Spinal cord (tissue), 10 donors: ENCODE results near the gene MAN1C1. TPM values are rescaled to one million over a fixed set of nuclear protein-coding genes. Genes with fewer than 3 reads are reported as not detected.
"Not testable (repeated sequence)": the region's sequence is repeated elsewhere in the genome, so short reads cannot be mapped to it uniquely, and the experiment has no call there.

ENCODE experiments used
- DNase-seq, 6 donors: peaks; one replicate each; pipeline versions ENCODE4 v3.0.0 to v3.0.0-alpha.2; 2013 to 2015; ENCODE audit warnings: low spot score in 6 of 6, low read depth in 4 of 6
- H3K27ac ChIP-seq: one replicate; pipeline ENCODE4 v1.5.1; 2013; ENCODE audit warnings: low read depth, low read length, control low read depth
- H3K27me3 ChIP-seq: one replicate; pipeline ENCODE4 v1.6.1; 2013; ENCODE audit warnings: low read length; ENCODE audit not compliant: control insufficient read depth, insufficient read depth
- H3K36me3 ChIP-seq: one replicate; pipeline ENCODE4 v1.6.1; 2013; ENCODE audit warnings: low read length; ENCODE audit not compliant: control insufficient read depth, insufficient read depth
- H3K4me1 ChIP-seq: one replicate; pipeline ENCODE4 v1.6.1; 2013; ENCODE audit warnings: low read length; ENCODE audit not compliant: control insufficient read depth, insufficient read depth
- H3K4me3 ChIP-seq: one replicate; pipeline ENCODE4 v1.5.1; 2013; ENCODE audit warnings: low read depth, low read length, control low read depth
- H3K9me3 ChIP-seq: one replicate; pipeline ENCODE4 v1.6.1; 2013; ENCODE audit warnings: low read length; ENCODE audit not compliant: control insufficient read depth, insufficient read depth
- WGBS: methylation state at CpG from one replicate; pipeline ENCODE4 v1.1.5; 2013; ENCODE audit warnings: missing lambda C conversion rate; ENCODE audit not compliant: insufficient coverage; 5-methylcytosine and 5-hydroxymethylcytosine counted together
- polyA plus RNA-seq, 2 donors: library from polyadenylated mRNA; unstranded; fragments of 120-200 nt; gene quantifications; one replicate each; pipeline ENCODE4 v1.2.1, GENCODE V29; 2013; ENCODE audit not compliant: insufficient read length in 2 of 2
- total RNA-seq, 2 donors: library from RNA; depleted of rRNA in 1 of 2; stranded (reverse); fragments of 120-200 nt in 1 of 2; fragments of >200 nt in 1 of 2; gene quantifications; one replicate each; pipeline versions ENCODE4 v1.2.3 to v1.2.4, GENCODE V29; 2013 to 2014
- donor health status: healthy.

The MAN1C1 gene
- total and polyA plus RNA-seq, 4 donors = 18.4 to 59.7 (median 49.4) TPM

DNA sequence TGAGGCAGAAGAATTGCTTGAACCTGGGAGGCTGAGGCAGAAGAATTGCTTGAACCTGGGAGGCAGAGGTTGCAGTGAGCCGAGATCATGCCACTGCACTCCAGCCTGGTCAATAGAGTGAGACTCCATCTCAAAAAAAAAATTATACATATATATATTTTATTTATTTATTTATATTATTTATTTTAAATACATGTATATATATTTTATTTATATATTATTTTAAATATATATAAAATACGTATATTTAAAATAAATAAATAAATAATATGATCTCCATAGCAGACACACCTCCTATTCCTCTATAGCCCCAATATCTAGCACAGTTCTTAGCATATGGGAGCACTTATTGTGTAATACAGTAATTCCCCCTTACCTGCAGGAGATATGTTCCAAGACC, 46.4 kb downstream of the MAN1C1 start:
- not testable (repeated sequence) for H3K4me3 ChIP-seq, H3K36me3 ChIP-seq, H3K27ac ChIP-seq, H3K9me3 ChIP-seq, DNase-seq, H3K27me3 ChIP-seq
- peaks cover 28% of the 10 kb centered on the region for H3K4me1 ChIP-seq
- no CpG with 5 or more reads among the region's 2 CpGs for WGBS

- Histone ChIP-seq H3K36me3 (no peaks in the 10 kb centered on the region), H3K4me1 (peaks cover 14% of the 10 kb centered on the region), H3K9me3 (no peaks in the 10 kb centered on the region), H3K27ac (no peak overlapping the region), H3K4me3 (no peak overlapping the region), H3K27me3 (no peaks in the 10 kb centered on the region)
- WGBS = 51% methylated on average over 5 of the region's 14 CpGs
- DNase-seq = peak in 1 of 6 donors; percentile 71
These were observed 48.0 kb downstream of the MAN1C1 start for GRCh38 chr1:25664357-25665199.

DNA sequence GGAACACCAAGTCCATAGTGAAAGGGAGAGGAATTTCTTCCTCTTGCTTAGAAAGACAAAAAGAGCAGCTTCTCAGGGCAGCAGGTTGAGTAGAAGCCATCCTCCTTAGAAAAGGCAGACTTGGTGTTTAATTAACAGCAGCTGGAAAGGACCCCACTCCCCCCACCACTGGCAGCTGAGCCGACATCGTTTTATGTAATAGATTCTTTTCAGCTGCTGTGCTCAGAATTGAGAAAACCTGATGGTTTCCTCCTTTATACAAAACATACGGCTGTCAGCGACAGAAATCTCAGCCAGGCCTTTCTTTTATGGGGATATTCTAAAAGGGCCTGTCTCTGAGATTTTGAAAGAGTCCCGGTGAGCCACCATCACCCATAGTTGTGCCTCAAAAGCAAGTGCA, 49.9 kb downstream of the MAN1C1 start:
- Histone ChIP-seq H3K4me1 (peaks cover 16% of the 10 kb centered on the region), H3K9me3 (no peaks in the 10 kb centered on the region), H3K27me3 (no peaks in the 10 kb centered on the region), H3K27ac (no peak overlapping the region), H3K4me3 (no peak overlapping the region), H3K36me3 (no peaks in the 10 kb centered on the region)
- WGBS = 0% methylated on average over 1 of the region's 5 CpGs
- DNase-seq = peak in 2 of 6 donors; percentile 65 to 78

DNA sequence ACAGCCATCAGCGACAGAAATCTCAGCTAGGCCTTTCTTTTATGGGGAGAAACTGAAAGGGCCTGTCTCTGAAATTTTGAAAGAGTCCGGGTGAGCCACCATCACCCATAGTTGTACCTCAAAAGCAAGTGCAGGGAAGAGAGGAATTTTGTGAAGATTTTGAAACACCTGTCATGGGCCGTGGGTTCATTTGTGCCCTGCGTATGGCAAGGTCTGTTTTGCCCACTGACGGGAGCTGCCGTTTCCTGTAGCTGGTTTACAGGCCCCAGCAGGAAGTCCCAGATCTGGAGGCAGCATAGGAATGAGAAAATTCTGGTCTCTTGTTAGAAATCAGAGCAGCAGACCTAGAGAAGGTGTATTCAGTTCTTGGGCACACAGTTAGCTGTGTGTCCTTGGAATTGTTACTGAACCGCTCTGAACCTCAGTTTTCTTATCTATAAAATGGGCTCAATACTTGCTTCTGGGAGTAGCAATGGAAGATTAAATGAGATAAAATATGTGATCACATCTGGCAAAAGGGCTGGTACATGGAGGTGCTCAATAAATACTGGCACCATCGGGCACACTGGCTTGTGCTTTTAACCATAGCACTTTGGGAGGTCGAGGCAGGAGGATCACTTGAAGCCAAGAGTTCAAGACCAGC, 52.5 kb downstream of the MAN1C1 start:
- Histone ChIP-seq H3K27me3 (no peaks in the 10 kb centered on the region), H3K4me1 (peaks cover 15% of the 10 kb centered on the region), H3K9me3 (no peaks in the 10 kb centered on the region), H3K27ac (no peak overlapping the region), H3K4me3 (no peak overlapping the region), H3K36me3 (no peaks in the 10 kb centered on the region)
- 87% methylated on average over 5 of the region's 9 CpGs for WGBS
- DNase-seq = no peak

GRCh38 chr1:25669781-25670567, 53.4 kb downstream of the MAN1C1 start:
- H3K9me3 ChIP-seq = no peaks in the 10 kb centered on the region
- H3K27ac ChIP-seq = no peak overlapping the region
- no peak overlapping the region for H3K4me3 ChIP-seq
- no peaks in the 10 kb centered on the region for H3K27me3 ChIP-seq
- DNase-seq = no peak
- no peaks in the 10 kb centered on the region for H3K36me3 ChIP-seq
- 100% methylated on average over 1 of the region's 4 CpGs for WGBS
- peaks cover 11% of the 10 kb centered on the region for H3K4me1 ChIP-seq

DNA sequence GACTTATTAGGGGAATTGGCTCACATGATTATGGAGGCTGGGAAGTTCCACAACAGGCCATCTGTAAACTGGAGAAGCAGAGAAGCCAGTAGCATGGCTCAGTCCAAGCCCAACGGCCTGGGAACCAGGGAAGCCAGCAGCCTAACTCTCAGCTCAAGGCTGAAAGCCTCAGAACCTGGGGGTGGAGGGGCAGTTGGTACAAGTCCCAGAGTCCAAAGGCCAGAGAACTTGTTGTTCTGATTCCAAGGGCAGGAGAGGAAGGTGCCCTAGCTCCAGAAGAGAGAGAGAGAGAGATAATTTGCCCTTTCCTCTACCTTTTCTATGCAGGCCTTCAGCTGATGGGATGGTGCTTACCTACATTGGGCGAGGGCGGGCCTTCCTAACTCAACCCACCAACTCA, 55.3 kb downstream of the MAN1C1 start:
- Histone ChIP-seq H3K4me3 (no peak overlapping the region), H3K36me3 (no peaks in the 10 kb centered on the region), H3K27ac (no peak overlapping the region), H3K27me3 (no peaks in the 10 kb centered on the region), H3K4me1 (peaks cover 20% of the 10 kb centered on the region), H3K9me3 (no peaks in the 10 kb centered on the region)
- WGBS = 93% methylated on average over 3 of the region's 3 CpGs
- no peak for DNase-seq

GRCh38 chr1:25672763-25673409, 56.3 kb downstream of the MAN1C1 start:
- Histone ChIP-seq H3K27ac (no peak overlapping the region), H3K4me1 (peaks cover 20% of the 10 kb centered on the region), H3K36me3 (no peaks in the 10 kb centered on the region), H3K4me3 (no peak overlapping the region), H3K27me3 (no peaks in the 10 kb centered on the region), H3K9me3 (no peaks in the 10 kb centered on the region)
- WGBS = 93% methylated on average over 13 of the region's 13 CpGs
- no peak for DNase-seq

- Histone ChIP-seq H3K36me3 (no peaks in the 10 kb centered on the region), H3K27me3 (no peaks in the 10 kb centered on the region), H3K27ac (no peak overlapping the region), H3K4me1 (peaks cover 20% of the 10 kb centered on the region), H3K4me3 (no peak overlapping the region), H3K9me3 (no peaks in the 10 kb centered on the region)
- no CpG with 5 or more reads among the region's 3 CpGs for WGBS
- DNase-seq = no peak
These were observed 56.9 kb downstream of the MAN1C1 start for GRCh38 chr1:25673456-25673855.
